ENCODE data around the gene MRC2.

DNA sequence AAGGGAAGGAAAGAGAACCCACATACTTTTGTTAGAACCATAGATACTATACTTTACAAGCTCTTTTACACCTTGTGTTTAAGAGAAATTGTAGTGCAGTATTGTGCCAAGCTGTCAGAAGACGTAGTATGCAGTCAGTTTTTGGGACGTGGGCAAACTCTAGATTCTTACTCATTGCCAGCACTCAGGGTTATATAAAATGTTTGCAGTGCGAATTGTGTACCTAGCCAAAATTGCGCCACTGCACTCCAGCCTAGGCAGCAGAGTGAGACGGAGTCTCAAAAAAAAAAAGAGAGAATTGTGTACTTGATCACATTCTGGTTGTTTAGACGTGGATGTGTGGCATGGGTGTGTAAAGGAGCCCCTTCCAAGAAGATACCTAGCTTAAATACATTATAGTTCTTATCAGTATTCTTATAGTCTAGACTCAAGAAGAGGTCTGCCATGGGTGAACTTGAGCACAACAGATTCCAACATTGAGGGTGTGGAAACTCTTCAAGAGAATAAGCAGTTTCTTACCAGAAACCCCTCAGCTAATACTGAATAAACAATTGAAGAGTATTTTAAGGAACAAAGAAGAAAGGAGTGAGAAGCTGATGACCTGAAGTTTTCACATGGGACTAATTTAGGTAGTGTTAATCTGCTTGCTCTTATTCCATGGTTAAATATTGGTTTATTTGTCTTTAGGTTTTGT is 27.4 kb upstream of the MRC2 start:
- TF ChIP-seq POLR2A (IDR thresholded peaks at IDR 0.05; ENCODE audit: low read depth, low read length) = no peak
- no peak for TF ChIP-seq TAF1 (IDR thresholded peaks at IDR 0.05; ENCODE audit: borderline replicate concordance, low read depth, low read length)
- TF ChIP-seq POLR2AphosphoS5 (IDR thresholded peaks at IDR 0.05; ENCODE audit: low read depth, low read length) = no peak
